HG03354 (cell line): Measurements from ENCODE around the gene TSPAN14.
"Not testable (repeated sequence)": the region's sequence is repeated elsewhere in the genome, so short reads cannot be mapped to it uniquely, and the experiment has no call there.

ENCODE experiments used
- ATAC-seq: cut with Tn5 transposase; IDR thresholded peaks from one replicate; pipeline ENCODE4 v1.9.1; 2021; ENCODE audit warnings: mild to moderate bottlenecking; ENCODE audit not compliant: unreplicated experiment, poor library complexity, severe bottlenecking

Gene TSPAN14

GRCh38 chr10:80518143-80518806, 64.2 kb downstream of the TSPAN14 start:
- ATAC-seq = no peak

- ATAC-seq = no peak
These were observed 64.8 kb downstream of the TSPAN14 start for GRCh38 chr10:80518807-80519360.

GRCh38 chr10:80519936-80520650, 66.0 kb downstream of the TSPAN14 start:
- ATAC-seq = no peak

- no peak for ATAC-seq
These were observed 66.8 kb downstream of the TSPAN14 start for GRCh38 chr10:80520661-80521470.

GRCh38 chr10:80522756-80523363, 68.8 kb downstream of the TSPAN14 start:
- ATAC-seq = no peak

GRCh38 chr10:80523773-80524172, 69.7 kb downstream of the TSPAN14 start:
- ATAC-seq = no peak

- no peak for ATAC-seq
These were observed 70.2 kb downstream of the TSPAN14 start for GRCh38 chr10:80524190-80524909.

- ATAC-seq = no peak
These were observed 72.1 kb downstream of the TSPAN14 start for GRCh38 chr10:80526218-80526617.

- no peak for ATAC-seq
These were observed 72.6 kb downstream of the TSPAN14 start for GRCh38 chr10:80526742-80527141.

GRCh38 chr10:80528185-80528700, 74.1 kb downstream of the TSPAN14 start:
- no peak for ATAC-seq

- no peak for ATAC-seq
These were observed 74.8 kb downstream of the TSPAN14 start for GRCh38 chr10:80528901-80529300.

- no peak for ATAC-seq
These were observed 75.5 kb downstream of the TSPAN14 start for GRCh38 chr10:80529604-80530003.

- peak; percentile 50 for ATAC-seq
These were observed 76.1 kb downstream of the TSPAN14 start for GRCh38 chr10:80530251-80530650.

GRCh38 chr10:80530816-80531215, 76.7 kb downstream of the TSPAN14 start:
- ATAC-seq = no peak

GRCh38 chr10:80532571-80532970, 78.5 kb downstream of the TSPAN14 start:
- no peak for ATAC-seq

- ATAC-seq = not testable (repeated sequence)
These were observed 79.9 kb downstream of the TSPAN14 start for GRCh38 chr10:80534059-80534458.

- ATAC-seq = not testable (repeated sequence)
These were observed 80.5 kb downstream of the TSPAN14 start for GRCh38 chr10:80534646-80535045.

- ATAC-seq = peak; percentile 85
These were observed 81.7 kb downstream of the TSPAN14 start for GRCh38 chr10:80535671-80536360.
